D721Med (cell line): Measurements from ENCODE around the gene RAB4A.

Source experiments
- DNase-seq: peaks from one replicate; pipeline ENCODE4 v3.0.0; 2011; ENCODE audit warnings: low spot score; ENCODE audit not compliant: insufficient read length
- FAIRE-seq: peaks from 2 replicates; lab custom pipeline; 2011; peaks lifted over from hg19 to GRCh38; lab: Jason Lieb, UNC
- TF ChIP-seq, protein P1 (sequence below): IDR thresholded peaks from 2 replicates; pipeline ENCODE4 v1.5.1; 2012; ENCODE audit warnings: mild to moderate bottlenecking, control low read depth; ENCODE audit not compliant: insufficient read depth; ENCODE audit errors: missing control alignments

RAB4A gene

DNA sequence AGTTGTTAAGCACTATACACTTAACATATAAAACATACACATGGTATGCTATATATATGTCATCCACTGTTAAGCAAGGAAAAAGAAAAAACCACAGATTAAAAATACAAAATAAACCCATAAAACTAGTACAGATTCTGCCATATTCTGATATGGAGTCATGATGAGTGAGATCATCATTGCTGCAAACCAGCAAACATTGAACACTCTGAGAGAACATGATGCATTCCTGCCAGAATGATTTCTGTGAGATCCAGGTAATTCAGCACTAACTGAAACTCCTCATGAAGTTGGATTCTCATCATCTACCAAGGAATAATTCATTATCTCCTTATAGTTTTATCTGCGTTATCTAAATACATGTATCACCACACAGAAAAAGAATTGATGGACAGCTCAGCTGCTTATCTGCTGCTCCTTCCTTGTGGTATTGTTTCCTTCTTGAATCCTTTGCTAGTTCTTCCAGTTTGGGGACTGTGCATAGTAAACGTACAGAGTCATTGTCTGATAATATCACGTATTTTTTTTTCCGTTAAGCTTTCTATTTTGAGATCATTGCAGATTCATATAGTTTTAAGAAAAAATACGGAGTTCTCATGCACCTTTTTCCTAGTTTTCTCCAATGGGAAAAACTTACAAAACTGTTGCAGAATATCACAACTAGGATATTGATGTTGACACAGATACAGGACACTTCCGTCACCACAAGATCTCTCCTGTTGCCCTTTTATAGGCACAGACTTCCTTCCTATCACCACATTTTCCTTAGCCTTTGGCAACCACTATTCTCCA is 9.3 kb downstream of the RAB4A start:
- FAIRE-seq: peak; percentile 35
- TF ChIP-seq, protein P1, sequence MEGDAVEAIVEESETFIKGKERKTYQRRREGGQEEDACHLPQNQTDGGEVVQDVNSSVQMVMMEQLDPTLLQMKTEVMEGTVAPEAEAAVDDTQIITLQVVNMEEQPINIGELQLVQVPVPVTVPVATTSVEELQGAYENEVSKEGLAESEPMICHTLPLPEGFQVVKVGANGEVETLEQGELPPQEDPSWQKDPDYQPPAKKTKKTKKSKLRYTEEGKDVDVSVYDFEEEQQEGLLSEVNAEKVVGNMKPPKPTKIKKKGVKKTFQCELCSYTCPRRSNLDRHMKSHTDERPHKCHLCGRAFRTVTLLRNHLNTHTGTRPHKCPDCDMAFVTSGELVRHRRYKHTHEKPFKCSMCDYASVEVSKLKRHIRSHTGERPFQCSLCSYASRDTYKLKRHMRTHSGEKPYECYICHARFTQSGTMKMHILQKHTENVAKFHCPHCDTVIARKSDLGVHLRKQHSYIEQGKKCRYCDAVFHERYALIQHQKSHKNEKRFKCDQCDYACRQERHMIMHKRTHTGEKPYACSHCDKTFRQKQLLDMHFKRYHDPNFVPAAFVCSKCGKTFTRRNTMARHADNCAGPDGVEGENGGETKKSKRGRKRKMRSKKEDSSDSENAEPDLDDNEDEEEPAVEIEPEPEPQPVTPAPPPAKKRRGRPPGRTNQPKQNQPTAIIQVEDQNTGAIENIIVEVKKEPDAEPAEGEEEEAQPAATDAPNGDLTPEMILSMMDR: no peak
- no peak for DNase-seq

DNA sequence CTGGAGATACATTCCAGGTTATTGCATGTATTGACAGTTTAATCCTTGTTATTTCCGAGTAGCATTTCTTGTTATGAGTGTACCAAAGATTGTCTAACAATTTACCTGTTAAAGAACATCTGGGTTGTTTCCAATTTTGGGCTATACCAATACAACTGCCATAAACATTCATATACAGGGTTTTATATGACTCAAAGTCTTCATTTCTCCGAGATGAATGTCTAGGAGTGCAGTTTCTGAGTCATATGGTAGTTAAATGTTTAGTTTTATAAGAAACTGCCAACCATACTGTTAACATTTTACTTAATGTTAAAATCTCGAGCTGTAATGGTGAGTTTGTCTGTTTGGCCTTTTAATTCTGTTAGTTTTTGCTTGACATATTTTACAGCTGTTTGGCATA is 10.0 kb downstream of the RAB4A start:
- TF ChIP-seq, protein P1: no peak
- DNase-seq (no peak), FAIRE-seq (no peak)

DNA sequence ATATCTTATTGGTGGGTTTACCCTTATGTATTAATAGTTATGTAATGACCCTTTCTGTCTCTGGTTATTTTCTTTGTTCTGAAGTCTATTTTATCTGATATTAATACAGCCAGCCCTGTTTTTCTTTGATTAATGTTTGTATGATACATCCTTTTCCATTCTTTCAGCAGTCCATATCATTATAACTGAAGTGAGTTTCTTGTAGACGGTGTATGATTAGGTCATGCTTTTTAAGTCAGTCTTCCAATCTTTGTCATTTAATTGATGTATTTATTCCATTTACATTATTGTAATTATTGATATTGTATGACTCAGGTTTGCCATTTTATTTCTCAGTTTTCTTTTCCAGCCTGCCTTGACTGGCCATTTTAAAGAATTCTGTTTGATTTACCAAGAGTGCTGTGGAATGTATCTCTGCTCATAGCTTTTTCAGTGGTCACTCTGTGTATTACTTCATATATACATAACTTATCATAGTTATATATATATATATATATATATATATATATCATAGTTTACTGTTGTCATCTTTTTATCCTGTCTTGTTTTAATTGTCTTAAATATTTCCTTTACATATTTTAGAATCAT is 10.5 kb downstream of the RAB4A start:
- TF ChIP-seq, protein P1: no peak
- FAIRE-seq: peak; percentile 77
- DNase-seq: no peak

DNA sequence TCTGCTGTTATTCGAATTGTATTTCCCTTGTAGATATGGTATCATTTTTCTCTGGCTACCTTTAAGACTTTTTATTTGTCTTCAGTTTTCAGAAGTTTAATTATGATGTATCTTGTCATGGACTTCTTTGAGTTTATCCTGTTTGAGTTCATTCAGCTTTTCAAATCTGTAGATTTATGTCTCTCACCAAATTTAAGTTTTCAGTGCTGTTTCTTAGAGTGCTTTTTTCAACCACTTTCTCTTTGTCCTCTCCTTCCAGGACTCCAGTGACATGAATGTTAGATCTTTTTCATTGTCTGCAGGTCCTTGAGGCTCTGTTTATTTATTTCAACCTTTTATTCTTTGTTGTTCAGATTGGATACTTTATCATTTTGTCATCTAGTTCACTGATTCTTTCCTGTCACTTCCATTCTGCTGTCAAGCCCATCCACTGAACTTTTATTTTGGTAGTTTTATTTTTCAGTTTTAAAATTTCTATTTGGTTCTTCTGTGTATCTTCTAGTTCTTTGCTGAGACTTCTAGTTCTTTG is 11.4 kb downstream of the RAB4A start:
- peak; percentile 63 for FAIRE-seq
- TF ChIP-seq, protein P1: no peak
- no peak for DNase-seq

DNA sequence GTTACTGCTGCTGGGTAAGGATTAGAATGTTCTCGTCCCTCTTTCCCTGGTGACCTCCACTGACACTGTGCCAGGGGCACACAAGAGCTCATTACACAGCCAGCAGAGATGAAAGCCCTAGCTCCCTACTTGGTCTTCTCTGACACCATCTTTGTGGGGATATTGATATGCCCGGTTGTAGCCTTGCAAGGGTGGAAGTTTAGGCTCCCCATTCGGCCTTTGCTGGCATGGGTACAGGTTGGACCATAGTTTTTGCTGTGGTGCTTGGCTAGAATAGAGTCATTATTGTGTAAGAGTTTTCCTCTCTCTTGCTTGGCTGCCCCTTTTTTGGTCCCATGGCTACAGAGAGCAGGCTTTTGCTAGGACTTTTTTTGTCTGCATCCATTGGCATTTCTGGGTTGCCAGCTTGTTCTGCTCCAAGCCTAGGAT is 12.3 kb downstream of the RAB4A start:
- no peak for DNase-seq
- TF ChIP-seq, protein P1: no peak
- FAIRE-seq: no peak

DNA sequence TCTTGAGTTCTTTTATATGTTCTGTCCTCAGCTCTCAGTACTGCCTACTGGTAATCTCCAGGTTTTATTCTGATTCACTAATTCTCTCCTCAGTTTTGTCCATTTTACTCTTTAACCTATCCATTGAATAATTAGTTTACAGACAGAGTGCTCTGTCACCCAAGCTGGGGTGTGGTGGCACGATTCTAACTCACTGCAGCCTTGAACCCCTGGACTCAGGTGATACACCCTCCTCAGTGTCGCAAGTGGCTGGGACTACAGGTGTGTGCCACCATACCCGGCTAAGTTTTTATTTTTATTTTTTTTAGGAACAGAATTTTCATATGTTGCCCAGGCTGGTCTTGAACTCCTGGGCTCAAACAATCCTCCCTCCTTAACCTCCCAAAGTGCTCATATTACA is 14.0 kb downstream of the RAB4A start:
- DNase-seq (no peak), FAIRE-seq (no peak)
- TF ChIP-seq, protein P1: no peak

DNA sequence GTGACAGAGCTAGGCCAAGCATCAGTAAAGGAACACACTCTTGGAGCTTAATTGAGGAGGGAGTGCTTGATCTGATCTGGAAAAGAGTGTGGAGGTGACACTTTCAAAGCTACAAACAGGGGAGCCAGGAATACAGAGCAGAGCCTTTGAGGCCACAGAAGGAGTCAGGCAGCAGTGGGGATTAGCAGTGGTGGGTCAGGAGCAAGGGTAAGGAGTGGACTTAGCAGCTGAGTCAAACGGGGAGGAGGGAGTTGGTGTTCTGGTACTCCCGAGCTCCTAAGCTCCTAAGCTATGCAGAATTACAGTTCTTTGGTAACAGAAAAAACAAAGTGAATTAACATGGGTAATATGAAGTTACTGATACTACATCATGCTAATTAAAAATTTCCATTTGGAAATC is 14.5 kb downstream of the RAB4A start:
- FAIRE-seq: no peak

More for the DNA sequence above, 14.5 kb downstream of the RAB4A start:
- TF ChIP-seq, protein P1: no peak
- DNase-seq: no peak
